Body of pancreas (tissue), 4 donors: Measurements from ENCODE around the gene STRBP. TPM values are rescaled to one million over a fixed set of nuclear protein-coding genes. Genes with fewer than 3 reads are reported as not detected.

ENCODE experiments used
- ATAC-seq: fragments of 150-250 bp; one replicate; pipeline ENCODE4 v1.9.1; 2016
- DNase-seq, 4 donors: peaks; one replicate each; pipeline ENCODE4 v3.0.0-alpha.2; 2019
- H3K27ac ChIP-seq, 4 donors: fragments of 200-600 bp; sonication (generic); 1 replicate in 3 of 4; 2 replicates in 1 of 4; pipeline versions ENCODE4 v1.5.1 to v1.6.1; 2016 to 2019; ENCODE audit warnings: mild to moderate bottlenecking in 1 of 4, mixed read lengths in 1 of 4, moderate library complexity in 1 of 4
- H3K27me3 ChIP-seq, 2 donors: fragments of 200-600 bp; sonication (generic); one replicate each; pipeline ENCODE4 v1.6.0; 2016; ENCODE audit warnings: mild to moderate bottlenecking in 1 of 2
- H3K36me3 ChIP-seq, 2 donors: fragments of 200-600 bp; sonication (generic); replicated peaks in 1 of 2; 2 replicates each; pipeline ENCODE4 v1.5.1; 2016; ENCODE audit warnings: low read depth in 2 of 2; ENCODE audit not compliant: insufficient read depth in 1 of 2
- H3K4me1 ChIP-seq: fragments of 200-600 bp; sonication (generic); one replicate; pipeline ENCODE4 v1.6.0; 2016
- H3K4me3 ChIP-seq, 2 donors: fragments of 200-600 bp; sonication (generic); 1 replicate in 1 of 2; 2 replicates in 1 of 2; pipeline ENCODE4 v1.5.1; 2016 to 2019
- H3K9me3 ChIP-seq, 3 donors: fragments of 200-600 bp; sonication (generic); 1 replicate in 2 of 3; 2 replicates in 1 of 3; pipeline ENCODE4 v1.5.1; 2016
- POLR2A ChIP-seq, 3 donors: fragments of 450-650 bp; IDR thresholded peaks; one replicate each; pipeline ENCODE4 v1.6.1; 2016; ENCODE audit warnings: antibody characterized with exemption in 3 of 3, mild to moderate bottlenecking in 2 of 3
- WGBS, 2 donors: methylation state at CpG; one replicate each; pipeline ENCODE4 v1.1.5; 2017; 5-methylcytosine and 5-hydroxymethylcytosine counted together
- intact Hi-C: fragments of 100-400 bp; cut with DNase I; formaldehyde crosslinking; loops from one replicate; pipeline ENCODE4 v1.15.1; 2023
- total RNA-seq, 2 donors: library from RNA; depleted of rRNA; stranded (reverse); fragments of >200 nt; gene quantifications; one replicate each; pipeline ENCODE4 v1.1.0, GENCODE V29; 2016
- TF ChIP-seq, protein P1 (sequence below), 7 experiments: fragments of 450-650 bp in 4 of 7; fragments of 200-600 bp in 3 of 7; sonication (generic) in 3 of 7; IDR thresholded peaks; one replicate each; pipeline ENCODE4 v1.5.1; 2016 to 2019; ENCODE audit warnings: antibody characterized with exemption in 7 of 7

STRBP gene
- total RNA-seq, 2 donors from 2014 or later = 11.5 to 13.5 TPM

DNA sequence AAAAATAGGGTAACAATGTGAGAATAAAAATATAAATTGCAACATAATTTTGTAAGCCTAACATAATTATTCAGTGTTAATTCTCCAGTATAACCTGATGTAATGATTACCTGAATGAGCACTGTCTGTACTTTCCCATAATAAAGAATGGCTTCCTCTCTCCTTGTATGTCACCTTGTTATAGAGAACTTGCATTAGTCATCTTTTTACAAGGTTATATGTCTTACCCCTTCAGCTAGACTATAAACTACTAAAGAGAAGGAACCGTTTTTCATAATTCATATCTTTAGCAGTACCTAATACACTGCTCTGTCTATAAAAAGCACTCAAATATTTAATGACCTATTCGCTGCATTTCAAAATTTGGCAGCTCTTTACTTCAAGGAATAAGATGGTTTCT is 19.8 kb downstream of the STRBP start:
- Histone ChIP-seq H3K27ac (no peak overlapping the region), H3K27me3 (no peaks in the 10 kb centered on the region), H3K36me3 (no peaks in the 10 kb centered on the region), H3K9me3 (no peaks in the 10 kb centered on the region), H3K4me1 (peaks cover 24% of the 10 kb centered on the region), H3K4me3 (no peak overlapping the region)
- DNase-seq = no peak
- no peak for ATAC-seq
- TF ChIP-seq, protein P1, sequence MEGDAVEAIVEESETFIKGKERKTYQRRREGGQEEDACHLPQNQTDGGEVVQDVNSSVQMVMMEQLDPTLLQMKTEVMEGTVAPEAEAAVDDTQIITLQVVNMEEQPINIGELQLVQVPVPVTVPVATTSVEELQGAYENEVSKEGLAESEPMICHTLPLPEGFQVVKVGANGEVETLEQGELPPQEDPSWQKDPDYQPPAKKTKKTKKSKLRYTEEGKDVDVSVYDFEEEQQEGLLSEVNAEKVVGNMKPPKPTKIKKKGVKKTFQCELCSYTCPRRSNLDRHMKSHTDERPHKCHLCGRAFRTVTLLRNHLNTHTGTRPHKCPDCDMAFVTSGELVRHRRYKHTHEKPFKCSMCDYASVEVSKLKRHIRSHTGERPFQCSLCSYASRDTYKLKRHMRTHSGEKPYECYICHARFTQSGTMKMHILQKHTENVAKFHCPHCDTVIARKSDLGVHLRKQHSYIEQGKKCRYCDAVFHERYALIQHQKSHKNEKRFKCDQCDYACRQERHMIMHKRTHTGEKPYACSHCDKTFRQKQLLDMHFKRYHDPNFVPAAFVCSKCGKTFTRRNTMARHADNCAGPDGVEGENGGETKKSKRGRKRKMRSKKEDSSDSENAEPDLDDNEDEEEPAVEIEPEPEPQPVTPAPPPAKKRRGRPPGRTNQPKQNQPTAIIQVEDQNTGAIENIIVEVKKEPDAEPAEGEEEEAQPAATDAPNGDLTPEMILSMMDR (IDR thresholded peaks at IDR 0.05) = no peak
- no peak for TF ChIP-seq POLR2A (IDR thresholded peaks at IDR 0.05)
- intact Hi-C loops = no loop called here
- WGBS, 2 donors = 74 to 84% methylated on average over 2 of the region's 2 CpGs

DNA sequence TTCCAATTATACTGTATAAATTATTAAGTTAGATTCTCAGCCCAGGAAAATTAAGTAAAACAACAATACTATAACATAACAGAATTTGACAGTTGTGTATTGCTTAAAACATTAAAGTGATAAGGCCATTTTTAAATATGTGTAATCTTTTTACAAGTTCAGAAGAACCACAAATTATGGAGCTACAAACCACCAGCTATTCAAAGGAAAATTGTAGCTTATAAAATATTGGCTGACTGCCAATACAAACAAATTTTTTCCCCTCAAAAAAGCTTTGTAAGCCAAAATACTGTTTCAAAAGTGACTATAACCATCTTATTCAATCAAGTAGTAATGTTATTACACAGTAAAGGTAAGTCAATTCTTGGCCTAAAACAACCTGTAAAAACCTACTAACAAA is 21.9 kb downstream of the STRBP start:
- peaks cover 15% of the 10 kb centered on the region for H3K4me1 ChIP-seq
- H3K36me3 ChIP-seq = no peaks in the 10 kb centered on the region
- ATAC-seq = no peak
- DNase-seq = no peak
- TF ChIP-seq, protein P1 (IDR thresholded peaks at IDR 0.05) = no peak
- TF ChIP-seq POLR2A (IDR thresholded peaks at IDR 0.05) = no peak
- no peak overlapping the region for H3K4me3 ChIP-seq
- no peak overlapping the region for H3K27ac ChIP-seq
- no peaks in the 10 kb centered on the region for H3K9me3 ChIP-seq
- H3K27me3 ChIP-seq = no peaks in the 10 kb centered on the region
- intact Hi-C loops = no loop called here

GRCh38 chr9:123239726-123240125 is 28.7 kb downstream of the STRBP start:
- H3K27me3 ChIP-seq = no peaks in the 10 kb centered on the region
- ATAC-seq = no peak
- WGBS, 2 donors = 83 to 100% methylated on average over 1 of the region's 1 CpG

GRCh38 chr9:123238365-123238764 is 30.0 kb downstream of the STRBP start:
- ATAC-seq (no peak), DNase-seq (no peak)
- WGBS, 2 donors = 86 to 91% methylated on average over 3 of the region's 3 CpGs
- H3K4me1 ChIP-seq = no peaks in the 10 kb centered on the region
- no peaks in the 10 kb centered on the region for H3K9me3 ChIP-seq
- no peaks in the 10 kb centered on the region for H3K36me3 ChIP-seq
- no peak overlapping the region for H3K27ac ChIP-seq
- H3K27me3 ChIP-seq = no peaks in the 10 kb centered on the region
- TF ChIP-seq, protein P1 (IDR thresholded peaks at IDR 0.05) = no peak
- intact Hi-C loops = no loop called here
- H3K4me3 ChIP-seq = no peak overlapping the region

More at GRCh38 chr9:123239726-123240125, 28.7 kb downstream of the STRBP start:
- Histone ChIP-seq H3K9me3 (no peaks in the 10 kb centered on the region), H3K27ac (no peak overlapping the region), H3K4me1 (no peaks in the 10 kb centered on the region), H3K4me3 (no peak overlapping the region), H3K36me3 (no peaks in the 10 kb centered on the region)
- DNase-seq = no peak
- intact Hi-C loops = no loop called here
- TF ChIP-seq POLR2A (IDR thresholded peaks at IDR 0.05) = no peak
- TF ChIP-seq, protein P1 (IDR thresholded peaks at IDR 0.05) = no peak

- TF ChIP-seq, protein P1 (IDR thresholded peaks at IDR 0.05) = no peak
- TF ChIP-seq POLR2A (IDR thresholded peaks at IDR 0.05) = no peak
- no peaks in the 10 kb centered on the region for H3K27me3 ChIP-seq
- H3K4me3 ChIP-seq = no peak overlapping the region
- DNase-seq (no peak), ATAC-seq (no peak)
- intact Hi-C loops = no loop called here
- H3K4me1 ChIP-seq = no peaks in the 10 kb centered on the region
- no peak overlapping the region for H3K27ac ChIP-seq
- WGBS, 2 donors = 87 to 88% methylated on average over 2 of the region's 2 CpGs
- H3K9me3 ChIP-seq = no peaks in the 10 kb centered on the region
- no peaks in the 10 kb centered on the region for H3K36me3 ChIP-seq
Observed at GRCh38 chr9:123237220-123237619, 31.2 kb downstream of the STRBP start.
